ENCODE measurements around the gene RAD51B.

GRCh38 chr14:67970923-67971322, 151.3 kb downstream of the RAD51B start:
- TF ChIP-seq ZBTB33 (IDR thresholded peaks at IDR 0.05; ENCODE audit: extremely low read depth, insufficient replicate concordance, low read length) (no peak), CTCF (IDR thresholded peaks at IDR 0.05 in 2 of 3, conservative IDR thresholded peaks at IDR 0.05 in 1 of 3; ENCODE audit: borderline replicate concordance in 1 of 3, insufficient read depth in 1 of 3, low read depth in 2 of 3, low read length in 2 of 3) (no peak), TCF7L2 (IDR thresholded peaks at IDR 0.05; ENCODE audit: borderline replicate concordance, extremely low read depth, insufficient read depth, insufficient read length) (no peak), RAD21 (IDR thresholded peaks at IDR 0.05; ENCODE audit: low read depth) (no peak), SRF (IDR thresholded peaks at IDR 0.05; ENCODE audit: low read depth) (no peak), EZH2 (IDR thresholded peaks at IDR 0.05) (no peak), MAX (IDR thresholded peaks at IDR 0.05) (no peak), CEBPB (IDR thresholded peaks at IDR 0.05; ENCODE audit: low read depth) (no peak), JUND (IDR thresholded peaks at IDR 0.05) (no peak), YY1 (IDR thresholded peaks at IDR 0.05; ENCODE audit: extremely low read depth, insufficient replicate concordance, low read depth, low read length) (no peak)

Data from HCT116 (cell line).